Heart right ventricle (tissue), 16 donors: Measurements from ENCODE around the gene CNGA4. TPM values are rescaled to one million over a fixed set of nuclear protein-coding genes. Genes with fewer than 3 reads are reported as not detected.
A peak's percentile ranks its signal among the peaks of the same experiment; 100 is the strongest.
"Not testable (repeated sequence)": the region's sequence is repeated elsewhere in the genome, so short reads cannot be mapped to it uniquely, and the experiment has no call there.

Experiments used
- ATAC-seq, 8 donors: fragments of 200-7000 bp; cut with Tn5 transposase; one replicate each; pipeline ENCODE4 v1.9.1; 2020; ENCODE audit warnings: mild to moderate bottlenecking in 8 of 8, moderate library complexity in 8 of 8, moderate number of reproducible peaks in 1 of 8
- DNase-seq, 2 donors: peaks; one replicate each; pipeline ENCODE4 v3.0.0-alpha.2; 2020
- H3K27ac ChIP-seq, 10 donors: fragments of 200-600 bp; sonication (generic) in 2 of 10; one replicate each; pipeline versions ENCODE4 v1.5.0 to v1.8.0; 2020 to 2022; ENCODE audit warnings: mild to moderate bottlenecking in 3 of 10
- H3K27me3 ChIP-seq, 7 donors: fragments of 200-600 bp; one replicate each; pipeline ENCODE4 v1.8.0; 2021 to 2022; ENCODE audit warnings: mild to moderate bottlenecking in 2 of 7
- H3K36me3 ChIP-seq, 9 donors: fragments of 200-600 bp; sonication (generic) in 1 of 9; one replicate each; pipeline versions ENCODE4 v1.5.0 to v1.8.0; 2020 to 2022; ENCODE audit warnings: mild to moderate bottlenecking in 2 of 9
- H3K4me1 ChIP-seq, 9 donors: fragments of 200-600 bp; sonication (generic) in 1 of 9; one replicate each; pipeline versions ENCODE4 v1.5.0 to v1.8.0; 2020 to 2022; ENCODE audit warnings: mild to moderate bottlenecking in 4 of 9
- H3K4me3 ChIP-seq, 10 donors: fragments of 200-600 bp; sonication (generic) in 2 of 10; one replicate each; pipeline versions ENCODE4 v1.5.0 to v1.8.0; 2020 to 2022; ENCODE audit warnings: mild to moderate bottlenecking in 7 of 10, moderate library complexity in 2 of 10
- H3K9me3 ChIP-seq, 11 donors: fragments of 200-600 bp in 10 of 11; sonication (generic) in 2 of 11; one replicate each; pipeline versions ENCODE4 v1.5.0 to v1.8.0; 2013 to 2022; ENCODE audit warnings: mild to moderate bottlenecking in 2 of 11, control low read depth in 1 of 11, moderate library complexity in 1 of 11
- WGBS, 2 donors: extraction: QIAGEN DNeasy Blood & Tissue Kit; methylation state at CpG; one replicate each; pipeline ENCODE4 v1.1.7; 2013; ENCODE audit warnings: inconsistent platforms in 1 of 2; 5-methylcytosine and 5-hydroxymethylcytosine counted together
- intact Hi-C, 10 donors: fragments of 100-400 bp; cut with DNase I; formaldehyde crosslinking; loops; one replicate each; pipeline versions ENCODE4 v1.11.1 to v1.14.2; 2022
- polyA plus RNA-seq, 2 donors: library from polyadenylated mRNA; stranded (reverse); fragments of 200-250 nt; gene quantifications; one replicate each; pipeline ENCODE4 v1.2.3, GENCODE V29; 2013
- total RNA-seq, 10 donors: library from RNA; stranded (reverse); fragmentation: NEBNext Ultra II Directional in 3 of 10; extraction: Animal tissue kit (Norgen Biotek cat#: 25700) in 3 of 10; gene quantifications; one replicate each; pipeline versions ENCODE4 v1.2.1 to v1.2.4, GENCODE V29; 2021 to 2023
- TF ChIP-seq, protein P1 (sequence below), 9 donors: fragments of 200-600 bp; sonication (generic) in 2 of 9; IDR thresholded peaks; one replicate each; pipeline versions ENCODE4 v1.5.0 to v1.8.0; 2021 to 2022; ENCODE audit warnings: antibody characterized with exemption in 9 of 9, mild to moderate bottlenecking in 5 of 9, moderate library complexity in 1 of 9
- donor health status: Arrhythmogenic right ventricular cardiomyopathy.
- donor health status: ischemic (EF 13 %, LVEDD 7.1; RV severe dilation, severe dysfunction).
- donor health status: healthy with polysubstance abuse.
- donor health status: DM: no; HTN: yes; CAD: no.
- donor health status: DM: no; HTN: no; CAD: no.
- donor health status: ischemic (EF 25% LVEDD 6.9; RV normal size, moderate dysfunction).
- donor health status: ischemic (EF 25% LVEDD 5.7; RV mildly dilated, moderate dysfunction).
- donor health status: healthy.
- donor health status: DM: yes; HTN: yes; CAD: no.
- donor health status: Ischemic cardiomyopathy.
- donor health status: ischemic (EF 35%, LVEDD 5.7; RV mildly dilated, moderate dysfunction).
- donor health status: nonischemic (EF 11% LVEDD 7.7; RV severe dilation, severe dysfunction).
- donor health status: DM: yes; HTN: yes; CAD: no.
- donor health status: PGD.
- donor health status: ischemic (EF 29% LVEDD 5.4; RV normal size, mild dysfunction).
- donor health status: nonischemic (EF 23%, LVEDD 6.1; RV moderate dilation, normal function).

Gene CNGA4
- total and polyA plus RNA-seq, 12 donors = 0.01 to 0.13 TPM; not detected in 10

DNA sequence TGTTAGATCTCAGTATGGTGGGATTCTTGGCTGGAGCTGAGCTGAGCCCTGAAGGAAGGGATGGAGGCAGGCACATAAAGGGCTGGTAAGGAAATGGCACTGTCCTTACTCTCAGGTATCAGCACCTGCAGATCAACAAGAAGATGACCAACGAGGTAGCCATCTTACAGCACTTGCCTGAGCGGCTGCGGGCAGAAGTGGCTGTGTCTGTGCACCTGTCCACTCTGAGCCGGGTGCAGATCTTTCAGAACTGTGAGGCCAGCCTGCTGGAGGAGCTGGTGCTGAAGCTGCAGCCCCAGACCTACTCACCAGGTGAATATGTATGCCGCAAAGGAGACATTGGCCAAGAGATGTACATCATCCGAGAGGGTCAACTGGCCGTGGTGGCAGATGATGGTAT lies 2.4 kb downstream of the CNGA4 start:
- WGBS, 2 donors = 94 to 98% methylated on average over 7 of the region's 7 CpGs
- Histone ChIP-seq H3K4me3 (no peak overlapping the region), H3K4me1 (peaks cover 0 to 11% (median 0%) of the 10 kb centered on the region in 9 donors), H3K27ac (no peak overlapping the region), H3K27me3 (no peaks in the 10 kb centered on the region), H3K36me3 (no peaks in the 10 kb centered on the region), H3K9me3 (no peaks in the 10 kb centered on the region)
- TF ChIP-seq, protein P1, sequence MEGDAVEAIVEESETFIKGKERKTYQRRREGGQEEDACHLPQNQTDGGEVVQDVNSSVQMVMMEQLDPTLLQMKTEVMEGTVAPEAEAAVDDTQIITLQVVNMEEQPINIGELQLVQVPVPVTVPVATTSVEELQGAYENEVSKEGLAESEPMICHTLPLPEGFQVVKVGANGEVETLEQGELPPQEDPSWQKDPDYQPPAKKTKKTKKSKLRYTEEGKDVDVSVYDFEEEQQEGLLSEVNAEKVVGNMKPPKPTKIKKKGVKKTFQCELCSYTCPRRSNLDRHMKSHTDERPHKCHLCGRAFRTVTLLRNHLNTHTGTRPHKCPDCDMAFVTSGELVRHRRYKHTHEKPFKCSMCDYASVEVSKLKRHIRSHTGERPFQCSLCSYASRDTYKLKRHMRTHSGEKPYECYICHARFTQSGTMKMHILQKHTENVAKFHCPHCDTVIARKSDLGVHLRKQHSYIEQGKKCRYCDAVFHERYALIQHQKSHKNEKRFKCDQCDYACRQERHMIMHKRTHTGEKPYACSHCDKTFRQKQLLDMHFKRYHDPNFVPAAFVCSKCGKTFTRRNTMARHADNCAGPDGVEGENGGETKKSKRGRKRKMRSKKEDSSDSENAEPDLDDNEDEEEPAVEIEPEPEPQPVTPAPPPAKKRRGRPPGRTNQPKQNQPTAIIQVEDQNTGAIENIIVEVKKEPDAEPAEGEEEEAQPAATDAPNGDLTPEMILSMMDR (IDR thresholded peaks at IDR 0.05) = no peak
- intact Hi-C loops = no loop called here
- no peak for DNase-seq
- no peak for ATAC-seq

DNA sequence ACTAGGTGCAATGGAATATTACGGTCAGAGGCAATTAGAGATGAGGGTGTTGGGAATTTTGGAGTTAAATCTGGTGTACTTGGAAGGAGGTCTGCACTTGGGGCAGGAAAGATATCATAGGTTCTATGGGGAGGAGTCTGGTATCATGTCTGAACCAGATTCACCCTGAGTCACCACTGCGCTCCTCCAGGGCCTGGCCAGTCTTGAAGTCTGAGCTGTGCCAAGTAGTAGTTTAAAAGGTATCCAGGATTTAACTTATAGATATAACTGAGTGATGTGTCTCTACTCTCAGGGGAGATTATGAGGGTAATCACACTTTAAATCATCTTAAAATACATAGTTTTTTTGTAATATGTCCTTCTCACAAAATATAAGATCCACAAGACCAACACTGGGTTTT lies 6.6 kb downstream of the CNGA4 start:
- Histone ChIP-seq H3K27me3 (no peaks in the 10 kb centered on the region), H3K27ac (no peak overlapping the region), H3K36me3 (no peaks in the 10 kb centered on the region), H3K4me3 (no peak overlapping the region), H3K9me3 (peaks cover 0 to 5% (median 0%) of the 10 kb centered on the region in 11 donors), H3K4me1 (peaks cover 0 to 15% (median 6%) of the 10 kb centered on the region in 9 donors)
- 95 to 98% methylated on average over 2 of the region's 2 CpGs for WGBS, 2 donors
- TF ChIP-seq, protein P1 (IDR thresholded peaks at IDR 0.05) = no peak
- DNase-seq (no peak), ATAC-seq (no peak)
- intact Hi-C loops = loop anchor here in 2 of 10 donors (5.0 kb wide), 1 partner anchor 107 kb away; no protein-coding TSS in a partner anchor

DNA sequence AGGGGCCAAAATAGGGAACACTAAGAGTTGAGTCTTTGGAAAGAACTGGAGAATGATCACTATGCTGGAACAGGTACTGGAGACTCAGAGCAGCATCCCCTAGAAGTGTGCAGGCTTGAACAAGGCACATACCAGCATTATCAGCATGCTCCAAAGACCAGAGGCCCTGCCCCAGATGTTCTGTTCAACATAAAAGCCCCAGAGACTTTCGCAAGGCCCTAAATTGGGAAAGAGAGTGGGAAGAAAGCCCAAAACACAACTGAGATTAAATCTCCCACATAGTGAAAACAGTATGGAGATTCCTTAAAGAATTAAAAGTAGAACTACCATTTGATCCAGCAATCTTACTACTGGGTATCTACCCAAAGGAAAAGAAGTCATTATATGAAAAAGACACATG lies 9.4 kb downstream of the CNGA4 start:
- H3K9me3 ChIP-seq = peaks cover 0 to 5% (median 0%) of the 10 kb centered on the region in 11 donors
- H3K36me3 ChIP-seq = no peaks in the 10 kb centered on the region
- peaks cover 0 to 27% (median 6%) of the 10 kb centered on the region in 9 donors for H3K4me1 ChIP-seq
- WGBS, 2 donors = 73 to 93% methylated on average over 1 of the region's 1 CpG
- H3K4me3 ChIP-seq = no peak overlapping the region
- TF ChIP-seq, protein P1 (IDR thresholded peaks at IDR 0.05) = no peak
- no peaks in the 10 kb centered on the region for H3K27me3 ChIP-seq
- ATAC-seq = peak in 1 of 8 donors; percentile 17
- intact Hi-C loops = loop anchor here in 2 of 10 donors (5.0 kb wide), 1 partner anchor 104 kb away; no protein-coding TSS in a partner anchor
- DNase-seq = no peak
- no peak overlapping the region for H3K27ac ChIP-seq

DNA sequence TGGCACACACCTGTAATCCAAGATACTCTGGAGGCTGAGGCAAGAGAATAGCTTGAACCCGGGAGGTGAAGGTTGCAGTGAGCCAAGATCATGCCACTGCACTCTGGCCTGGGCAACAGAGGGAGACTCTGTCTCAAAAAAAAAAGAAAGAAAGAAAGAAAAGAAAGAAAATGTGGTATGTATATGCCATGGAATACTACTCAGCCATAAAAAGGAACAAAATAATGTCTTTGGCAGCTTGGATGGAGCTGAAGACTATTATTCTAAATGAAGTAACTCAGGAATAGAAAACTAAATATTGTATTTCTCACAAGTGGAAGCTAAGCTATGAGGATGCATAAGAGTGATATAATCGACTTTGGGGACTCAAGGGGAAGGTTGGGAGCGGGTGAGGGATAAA lies 10.0 kb downstream of the CNGA4 start:
- intact Hi-C loops = loop anchor here in 2 of 10 donors (5.0 kb wide), 1 partner anchor 103 kb away; no protein-coding TSS in a partner anchor
- DNase-seq, H3K27me3 ChIP-seq, H3K36me3 ChIP-seq, H3K27ac ChIP-seq, H3K4me3 ChIP-seq, H3K9me3 ChIP-seq, ATAC-seq: not testable (repeated sequence)
- peaks cover 0 to 27% (median 6%) of the 10 kb centered on the region in 9 donors for H3K4me1 ChIP-seq
- 95 to 96% methylated on average over 3 of the region's 3 CpGs for WGBS, 2 donors
